ENCODE data around the gene PKM. TPM values are rescaled to one million over a fixed set of nuclear protein-coding genes. Genes with fewer than 3 reads are reported as not detected.
"Not testable (repeated sequence)": the region's sequence is repeated elsewhere in the genome, so short reads cannot be mapped to it uniquely, and the experiment has no call there.

PKM gene
- total RNA-seq, 1 experiment from 2014 or later: 1,026 TPM

DNA sequence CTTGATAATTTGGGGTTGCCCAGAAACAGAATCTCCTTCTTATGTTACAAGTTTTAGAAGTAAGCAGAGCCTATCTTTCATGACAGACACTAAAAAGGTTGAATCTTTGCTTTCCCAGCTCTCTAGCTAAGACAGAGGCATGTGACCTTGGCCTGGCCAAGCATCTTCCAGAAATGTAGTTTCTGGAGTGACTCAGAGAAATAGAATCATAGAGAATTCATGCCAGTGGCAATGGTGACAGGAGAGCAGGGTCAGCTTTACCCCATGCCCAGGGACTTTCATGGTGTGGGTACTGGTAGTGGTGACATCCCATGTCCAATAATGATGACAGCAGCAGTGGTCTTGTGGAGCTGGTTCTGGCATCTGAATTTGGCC lies 45.3 kb upstream of the PKM start:
- Histone ChIP-seq H3K79me1 (ENCODE audit: insufficient read depth, low read depth, low read length, poor library complexity, severe bottlenecking) (no peaks in the 10 kb centered on the region), H3K18ac (ENCODE audit: insufficient read length, low read depth, low read length) (no peak overlapping the region), H3K79me2 (ENCODE audit: insufficient read depth, low read length) (no peaks in the 10 kb centered on the region), H2BK5ac (ENCODE audit: insufficient read length, low read length) (no peak overlapping the region), H2AK5ac (ENCODE audit: insufficient read length, low read length) (no peak overlapping the region), H3K4me2 (ENCODE audit: insufficient read depth, insufficient read length, low read length) (no peak overlapping the region), H2BK120ac (ENCODE audit: low read depth, low read length, poor library complexity, severe bottlenecking) (no peak overlapping the region), H4K20me1 (ENCODE audit: control insufficient read depth, insufficient read depth, insufficient read length) (no peaks in the 10 kb centered on the region), H4K5ac (ENCODE audit: insufficient read length, low read depth, low read length) (no peak overlapping the region), H3K27ac (ENCODE audit: insufficient read length, low read depth, low read length) (no peak overlapping the region), H3T11ph (ENCODE audit: low read length) (no peak overlapping the region), H3K4me1 (ENCODE audit: insufficient read depth, low read length) (no peaks in the 10 kb centered on the region), H3K23ac (ENCODE audit: insufficient read length, low read depth, low read length) (no peak overlapping the region), H3K27me3 (ENCODE audit: insufficient read depth, low read length) (no peaks in the 10 kb centered on the region; the same call in 1 of the 2 replicates), H2BK15ac (ENCODE audit: low read depth, low read length) (no peak overlapping the region), H2BK20ac (ENCODE audit: low read depth, low read length, poor library complexity, severe bottlenecking) (no peak overlapping the region), H3K9me3 (ENCODE audit: control insufficient read depth, low read depth, low read length) (no peaks in the 10 kb centered on the region), H3K56ac (ENCODE audit: insufficient read length, low read depth, low read length) (no peak overlapping the region), H2BK12ac (ENCODE audit: insufficient read length, low read depth, low read length) (no peak overlapping the region), H4K8ac (replicated peaks; ENCODE audit: insufficient read length, low read depth, low read length) (no peak overlapping the region), H3K9ac (ENCODE audit: extremely low read depth, insufficient read length, low read length) (no peak overlapping the region), H3K14ac (ENCODE audit: insufficient read depth, low read length) (no peak overlapping the region), H3K4ac (ENCODE audit: low read depth, low read length) (no peak overlapping the region), H2AFZ (ENCODE audit: low read length) (no peak overlapping the region), H3K23me2 (ENCODE audit: insufficient read length, low read depth, low read length, poor library complexity, severe bottlenecking) (peaks cover 7% of the 10 kb centered on the region), H4K91ac (ENCODE audit: insufficient read length, low read depth, low read length) (no peak overlapping the region)
- DNase-seq: no peak
- Mint-ChIP-seq H3K4me3 (no peak overlapping the region), H3K27ac (no peak overlapping the region), H3K4me1 (peaks cover 10 to 14% of the 10 kb centered on the region in 2 experiments), H3K36me3 (ENCODE audit: insufficient read depth in 1 of 3, low read depth in 3 of 3) (no peaks in the 10 kb centered on the region), H3K27me3 (ENCODE audit: low read depth) (peaks cover 47% of the 10 kb centered on the region), H3K9me3 (no peaks in the 10 kb centered on the region)
- no peak for TF ChIP-seq CTCF (conservative IDR thresholded peaks at IDR 0.05)

- H4K8ac ChIP-seq (replicated peaks; ENCODE audit: insufficient read length, low read depth, low read length); H3K4me3 Mint-ChIP-seq; H3K9me3 Mint-ChIP-seq; H3K27me3 ChIP-seq (ENCODE audit: insufficient read depth, low read length); H3K9ac ChIP-seq (ENCODE audit: extremely low read depth, insufficient read length, low read length); H3K27ac Mint-ChIP-seq; H2BK20ac ChIP-seq (ENCODE audit: low read depth, low read length, poor library complexity, severe bottlenecking); H4K5ac ChIP-seq (ENCODE audit: insufficient read length, low read depth, low read length); H2AK5ac ChIP-seq (ENCODE audit: insufficient read length, low read length); H2AFZ ChIP-seq (ENCODE audit: low read length); H3K36me3 Mint-ChIP-seq (ENCODE audit: insufficient read depth in 1 of 3, low read depth in 3 of 3); H2BK120ac ChIP-seq (ENCODE audit: low read depth, low read length, poor library complexity, severe bottlenecking); H4K20me1 ChIP-seq (ENCODE audit: control insufficient read depth, insufficient read depth, insufficient read length); H2BK12ac ChIP-seq (ENCODE audit: insufficient read length, low read depth, low read length); H3K23ac ChIP-seq (ENCODE audit: insufficient read length, low read depth, low read length); H3K14ac ChIP-seq (ENCODE audit: insufficient read depth, low read length); H3T11ph ChIP-seq (ENCODE audit: low read length); H3K27ac ChIP-seq (ENCODE audit: insufficient read length, low read depth, low read length); H4K91ac ChIP-seq (ENCODE audit: insufficient read length, low read depth, low read length); H3K4me1 ChIP-seq (ENCODE audit: insufficient read depth, low read length); H3K79me2 ChIP-seq (ENCODE audit: insufficient read depth, low read length); H3K4ac ChIP-seq (ENCODE audit: low read depth, low read length); H3K18ac ChIP-seq (ENCODE audit: insufficient read length, low read depth, low read length); H2BK15ac ChIP-seq (ENCODE audit: low read depth, low read length); H3K23me2 ChIP-seq (ENCODE audit: insufficient read length, low read depth, low read length, poor library complexity, severe bottlenecking); DNase-seq; H2BK5ac ChIP-seq (ENCODE audit: insufficient read length, low read length); H3K4me2 ChIP-seq (ENCODE audit: insufficient read depth, insufficient read length, low read length); H3K56ac ChIP-seq (ENCODE audit: insufficient read length, low read depth, low read length); H3K79me1 ChIP-seq (ENCODE audit: insufficient read depth, low read depth, low read length, poor library complexity, severe bottlenecking); H3K9me3 ChIP-seq (ENCODE audit: control insufficient read depth, low read depth, low read length): not testable (repeated sequence)
- Mint-ChIP-seq H3K4me1 (peaks cover 10 to 14% of the 10 kb centered on the region in 2 experiments), H3K27me3 (ENCODE audit: low read depth) (peaks cover 45% of the 10 kb centered on the region)
Measured at GRCh38 chr15:72275635-72276325, 44.8 kb upstream of the PKM start.
